Mesothelial cell of epicardium (in vitro differentiated cells): ENCODE results near the gene MORF4L1. TPM values are rescaled to one million over a fixed set of nuclear protein-coding genes. Genes with fewer than 3 reads are reported as not detected.
A peak's percentile ranks its signal among the peaks of the same experiment; 100 is the strongest.

Experiments used
- DNase-seq, 2 experiments: peaks; one replicate each; pipeline ENCODE4 v3.0.0; 2021; ENCODE audit warnings: low spot score in 2 of 2; ENCODE audit not compliant: unreplicated experiment in 2 of 2
- H3K27ac Mint-ChIP-seq: 2 replicates; pipeline ENCODE4 v1.8.0; 2021; ENCODE audit warnings: mixed read lengths
- H3K27me3 Mint-ChIP-seq: 2 replicates; pipeline ENCODE4 v1.8.0; 2021; ENCODE audit warnings: low read depth, mixed read lengths
- H3K36me3 Mint-ChIP-seq: 2 replicates; pipeline ENCODE4 v1.8.0; 2021; ENCODE audit warnings: mixed read lengths
- H3K4me1 Mint-ChIP-seq: 2 replicates; pipeline ENCODE4 v1.8.0; 2021; ENCODE audit warnings: mixed read lengths
- H3K4me3 Mint-ChIP-seq: 2 replicates; pipeline ENCODE4 v1.8.0; 2021; ENCODE audit warnings: mild to moderate bottlenecking, moderate library complexity, mixed read lengths
- H3K9me3 Mint-ChIP-seq: 2 replicates; pipeline ENCODE4 v1.8.0; 2021; ENCODE audit warnings: mixed read lengths
- total RNA-seq: library from RNA; stranded (reverse); gene quantifications from 3 replicates; pipeline ENCODE4 v1.2.1, GENCODE V29; 2021
- TF ChIP-seq, protein P1 (sequence below): fragments of 200-600 bp; sonication (generic); IDR thresholded peaks from one replicate; pipeline ENCODE4 v1.5.0; 2021; ENCODE audit warnings: antibody characterized with exemption; ENCODE audit not compliant: unreplicated experiment

The MORF4L1 gene
- total RNA-seq, 1 donor from 2014 or later = 444 TPM

DNA sequence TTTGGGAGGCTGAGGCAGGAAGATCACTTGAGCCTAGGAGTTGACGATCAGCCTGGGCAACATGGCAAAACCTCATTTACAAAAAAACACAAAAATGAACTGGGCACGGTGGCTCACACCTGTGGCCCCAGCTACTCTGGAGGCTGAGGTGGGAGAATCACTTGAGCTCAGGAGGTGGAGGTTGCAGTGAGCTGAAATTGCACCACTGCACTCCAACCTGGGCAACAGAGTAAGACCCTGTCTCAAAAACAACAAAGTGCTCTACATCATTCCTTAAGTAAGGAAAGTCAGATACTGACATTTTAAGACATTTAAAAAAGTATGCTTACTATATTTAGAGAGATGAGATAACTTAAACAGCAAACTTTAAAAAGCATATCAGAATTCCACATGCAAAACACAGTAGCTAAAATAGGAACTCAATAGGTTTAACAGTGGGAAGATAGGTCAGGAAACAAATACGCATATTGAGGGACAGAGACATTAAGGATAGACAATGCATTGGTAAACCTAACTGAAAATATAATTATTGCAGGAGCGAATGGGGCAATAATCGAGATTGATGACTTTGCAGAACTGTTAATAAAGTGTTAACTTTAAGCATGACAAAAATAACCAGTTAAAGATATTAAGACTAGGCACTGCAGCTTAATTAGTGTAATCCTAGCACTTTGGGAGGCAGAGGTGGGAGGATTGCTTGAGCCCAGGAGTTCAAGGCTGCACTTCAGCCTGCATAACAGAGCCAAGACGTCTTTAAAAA, 32.1 kb downstream of the MORF4L1 start:
- no peak for DNase-seq
- H3K36me3 Mint-ChIP-seq = peaks cover 44% of the 10 kb centered on the region
- H3K4me1 Mint-ChIP-seq = peaks cover 22% of the 10 kb centered on the region
- no peaks in the 10 kb centered on the region for H3K9me3 Mint-ChIP-seq
- no peak overlapping the region for H3K4me3 Mint-ChIP-seq
- H3K27me3 Mint-ChIP-seq = no peaks in the 10 kb centered on the region
- TF ChIP-seq, protein P1, sequence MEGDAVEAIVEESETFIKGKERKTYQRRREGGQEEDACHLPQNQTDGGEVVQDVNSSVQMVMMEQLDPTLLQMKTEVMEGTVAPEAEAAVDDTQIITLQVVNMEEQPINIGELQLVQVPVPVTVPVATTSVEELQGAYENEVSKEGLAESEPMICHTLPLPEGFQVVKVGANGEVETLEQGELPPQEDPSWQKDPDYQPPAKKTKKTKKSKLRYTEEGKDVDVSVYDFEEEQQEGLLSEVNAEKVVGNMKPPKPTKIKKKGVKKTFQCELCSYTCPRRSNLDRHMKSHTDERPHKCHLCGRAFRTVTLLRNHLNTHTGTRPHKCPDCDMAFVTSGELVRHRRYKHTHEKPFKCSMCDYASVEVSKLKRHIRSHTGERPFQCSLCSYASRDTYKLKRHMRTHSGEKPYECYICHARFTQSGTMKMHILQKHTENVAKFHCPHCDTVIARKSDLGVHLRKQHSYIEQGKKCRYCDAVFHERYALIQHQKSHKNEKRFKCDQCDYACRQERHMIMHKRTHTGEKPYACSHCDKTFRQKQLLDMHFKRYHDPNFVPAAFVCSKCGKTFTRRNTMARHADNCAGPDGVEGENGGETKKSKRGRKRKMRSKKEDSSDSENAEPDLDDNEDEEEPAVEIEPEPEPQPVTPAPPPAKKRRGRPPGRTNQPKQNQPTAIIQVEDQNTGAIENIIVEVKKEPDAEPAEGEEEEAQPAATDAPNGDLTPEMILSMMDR = no peak
- H3K27ac Mint-ChIP-seq = no peak overlapping the region

DNA sequence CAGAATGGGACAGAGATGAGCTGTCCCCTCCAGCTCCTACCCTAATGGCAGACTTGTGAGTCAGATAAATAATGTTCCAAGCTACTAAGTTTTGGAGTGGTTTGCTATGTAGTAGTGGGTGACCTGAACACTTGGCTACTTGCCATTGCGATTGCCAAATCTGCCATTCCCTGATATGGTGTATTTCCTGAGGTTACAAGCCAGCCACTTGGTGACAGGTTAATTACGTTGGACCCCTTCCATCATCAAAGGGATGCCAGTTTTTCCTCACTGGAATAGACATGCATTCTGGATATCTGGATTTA, 33.6 kb downstream of the MORF4L1 start:
- Mint-ChIP-seq H3K4me1 (peaks cover 22% of the 10 kb centered on the region), H3K27me3 (no peaks in the 10 kb centered on the region), H3K36me3 (peaks cover 43% of the 10 kb centered on the region), H3K27ac (peak overlapping the region; percentile 1), H3K4me3 (no peak overlapping the region), H3K9me3 (no peaks in the 10 kb centered on the region)
- DNase-seq = no peak
- TF ChIP-seq, protein P1 = no peak

DNA sequence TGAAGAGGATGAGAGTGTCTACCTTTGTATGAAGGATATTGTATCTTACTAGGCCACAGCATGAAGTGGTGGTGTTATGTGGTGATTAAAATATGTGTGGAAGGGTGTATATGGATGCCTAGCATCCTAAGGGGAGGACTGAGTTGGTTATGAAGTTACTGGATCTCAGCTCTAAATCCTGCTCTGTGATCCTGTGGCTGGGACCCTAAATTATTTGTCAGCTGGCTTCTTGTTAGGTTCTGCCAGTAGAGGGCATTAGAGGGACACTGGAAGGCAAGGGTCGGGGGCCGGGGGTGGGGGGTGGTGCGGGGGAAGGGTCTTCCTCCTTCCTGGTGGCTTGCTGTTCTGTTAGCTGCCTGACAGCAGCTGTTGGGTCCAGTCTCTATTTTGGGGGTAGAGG, 34.9 kb downstream of the MORF4L1 start:
- H3K27me3 Mint-ChIP-seq = no peaks in the 10 kb centered on the region
- H3K4me3 Mint-ChIP-seq = no peak overlapping the region
- H3K4me1 Mint-ChIP-seq = peaks cover 12% of the 10 kb centered on the region
- H3K9me3 Mint-ChIP-seq = no peaks in the 10 kb centered on the region
- H3K36me3 Mint-ChIP-seq = peaks cover 33% of the 10 kb centered on the region
- TF ChIP-seq, protein P1 = no peak
- H3K27ac Mint-ChIP-seq = peak overlapping the region; percentile 52
- DNase-seq = no peak

DNA sequence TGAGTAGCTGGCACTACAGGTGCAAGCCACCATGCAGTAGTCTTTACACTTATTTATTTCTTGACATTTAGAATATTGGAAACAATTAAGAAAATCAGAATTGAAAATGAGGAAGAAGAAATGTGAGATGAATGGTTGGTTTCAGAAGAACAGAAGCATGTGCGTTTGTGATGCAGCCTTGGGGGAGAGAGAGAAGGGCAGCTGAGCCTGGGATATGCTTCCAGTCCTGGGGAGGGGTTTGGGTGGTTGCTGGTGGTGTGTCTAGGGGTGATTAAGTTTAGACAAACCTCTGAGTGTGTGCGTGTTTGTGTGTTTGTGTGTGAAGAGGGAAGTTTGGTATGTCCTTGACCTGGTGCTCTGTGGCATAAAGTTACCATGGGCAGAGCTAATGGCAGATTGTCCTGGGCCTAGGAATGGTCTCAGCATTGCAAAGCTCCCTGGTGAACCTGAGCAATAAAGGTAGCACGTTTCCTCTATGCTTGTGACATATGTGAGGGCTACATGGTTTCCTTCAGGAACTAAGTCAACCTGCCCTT, 36.5 kb downstream of the MORF4L1 start:
- Mint-ChIP-seq H3K4me1 (peaks cover 10% of the 10 kb centered on the region), H3K27me3 (no peaks in the 10 kb centered on the region), H3K27ac (no peak overlapping the region), H3K4me3 (no peak overlapping the region), H3K36me3 (peaks cover 30% of the 10 kb centered on the region), H3K9me3 (no peaks in the 10 kb centered on the region)
- no peak for DNase-seq
- TF ChIP-seq, protein P1 = no peak

DNA sequence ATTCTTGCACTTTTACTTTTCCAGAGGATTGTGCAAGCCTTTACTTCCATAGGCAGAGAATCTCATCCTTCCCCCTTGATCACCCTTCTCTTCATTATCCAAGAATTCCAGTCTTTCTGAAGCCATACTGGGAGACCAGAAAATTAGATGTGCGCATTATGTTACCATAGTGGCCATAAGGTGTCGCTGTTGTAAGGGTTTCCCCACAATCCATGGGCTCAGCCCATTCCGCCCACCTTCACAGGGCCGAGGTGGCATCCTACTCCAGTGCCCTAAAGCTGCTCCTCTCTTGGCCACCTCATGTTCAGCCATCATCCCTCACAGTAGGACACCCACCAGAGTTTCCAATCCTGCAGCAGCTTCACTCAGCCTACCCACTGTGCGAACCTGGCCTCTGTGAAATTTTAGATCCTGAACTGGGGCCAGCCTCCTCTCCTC, 37.1 kb downstream of the MORF4L1 start:
- TF ChIP-seq, protein P1 = peak; percentile 79
- Mint-ChIP-seq H3K4me3 (no peak overlapping the region), H3K9me3 (no peaks in the 10 kb centered on the region), H3K4me1 (peaks cover 9% of the 10 kb centered on the region), H3K27me3 (no peaks in the 10 kb centered on the region), H3K36me3 (peaks cover 29% of the 10 kb centered on the region), H3K27ac (peak overlapping the region; percentile 65)
- DNase-seq = peak in 1 of 2 experiments; percentile 61
